GM12878 (cell line): ENCODE results near the gene DCTN1. TPM values are rescaled to one million over a fixed set of nuclear protein-coding genes. Genes with fewer than 3 reads are reported as not detected.

ENCODE experiments used
- ATAC-seq: fragments of 200-7000 bp; cut with Tn5 transposase; 3 replicates; pipeline ENCODE4 v1.9.1; 2020; ENCODE audit warnings: mild to moderate bottlenecking, moderate library complexity
- BruUV-seq: library from RNA; stranded (reverse); fragments of 400-500 nt; replicated peaks from 2 replicates; lab custom pipeline; 2021; lab: Mats Ljungman, UMichigan
- CTCF ChIA-PET: fragments of 300-600 bp; sonication (Branson Sonifier 250); formaldehyde crosslinking; extraction: SDS; loops from one replicate; lab custom pipeline; 2021; ENCODE audit warnings: inconsistent platforms; lab: Yijun Ruan, JAX
- POLR2A ChIA-PET: fragments of 350-600 bp; formaldehyde crosslinking; extraction: SDS; loops from one replicate; lab custom pipeline; 2021; ENCODE audit warnings: inconsistent platforms; lab: Charles Lee
- RAD21 ChIA-PET: fragments of 300-600 bp; sonication (Branson Sonifier 250); formaldehyde crosslinking; loops from one replicate; lab custom pipeline; 2023; ENCODE audit warnings: antibody characterized with exemption; ENCODE audit not compliant: unreplicated experiment; lab: Charles Lee
- SMC1A ChIA-PET: fragments of 300-600 bp; sonication (Branson Sonifier 250); formaldehyde crosslinking; loops from one replicate; lab custom pipeline; 2023; ENCODE audit not compliant: unreplicated experiment, uncharacterized antibody; lab: Charles Lee
- DNase-seq: peaks from one replicate; pipeline ENCODE4 v3.0.0-alpha.2; 2011; ENCODE audit warnings: low read depth, low spot score
- FAIRE-seq: peaks from 3 replicates; lab custom pipeline; 2011; peaks lifted over from hg19 to GRCh38; lab: Jason Lieb, UNC
- H2AFZ ChIP-seq: 2 replicates; pipeline ENCODE4 v1.6.0; 2011; ENCODE audit warnings: low read depth, low read length, control low read depth; ENCODE audit not compliant: control insufficient read depth
- H3K27ac ChIP-seq: 2 replicates; pipeline ENCODE4 v1.5.1; 2011; ENCODE audit warnings: control low read depth; ENCODE audit not compliant: control insufficient read depth, insufficient read depth
- H3K27me3 ChIP-seq, 2 experiments: replicated peaks in 1 of 2; 2 replicates each; pipeline versions ENCODE4 v1.6.0 to v1.6.1; 2011; ENCODE audit warnings: low read length in 1 of 2; ENCODE audit not compliant: control insufficient read depth in 2 of 2, insufficient read depth in 2 of 2
- H3K36me3 ChIP-seq, 2 experiments: 2 replicates each; pipeline ENCODE4 v1.5.1; 2011; ENCODE audit warnings: low read length in 1 of 2; ENCODE audit not compliant: control insufficient read depth in 2 of 2, insufficient read depth in 2 of 2
- H3K4me1 ChIP-seq: 2 replicates; pipeline ENCODE4 v1.6.1; 2011; ENCODE audit warnings: mild to moderate bottlenecking, low read length, moderate library complexity, mixed read lengths; ENCODE audit not compliant: control insufficient read depth, insufficient read depth
- H3K4me2 ChIP-seq: 2 replicates; pipeline ENCODE4 v1.6.0; 2011; ENCODE audit warnings: control low read depth; ENCODE audit not compliant: control insufficient read depth, insufficient read depth
- H3K4me3 ChIP-seq: fragments of 200-600 bp; sonication (generic); 2 replicates; pipeline ENCODE4 v1.5.1; 2016
- H3K79me2 ChIP-seq: 2 replicates; pipeline ENCODE4 v1.6.0; 2011; ENCODE audit warnings: low read length; ENCODE audit not compliant: control insufficient read depth, insufficient read depth
- H3K9ac ChIP-seq: 2 replicates; pipeline ENCODE4 v1.8.0; 2011; ENCODE audit warnings: low read length, control low read depth, mixed read lengths; ENCODE audit not compliant: control insufficient read depth, insufficient read depth
- H3K9me3 ChIP-seq: replicated peaks from 3 replicates; pipeline ENCODE4 v1.5.1; 2011; ENCODE audit warnings: mild to moderate bottlenecking, low read length; ENCODE audit not compliant: control insufficient read depth, insufficient read depth
- H4K20me1 ChIP-seq: 2 replicates; pipeline ENCODE4 v1.6.0; 2011; ENCODE audit not compliant: control insufficient read depth, insufficient read depth
- ATF2 ChIP-seq: IDR thresholded peaks from 2 replicates; pipeline ENCODE4 v1.6.1; 2012; ENCODE audit warnings: low read length, inconsistent platforms
- BRCA1 ChIP-seq: IDR thresholded peaks from 2 replicates; pipeline ENCODE4 v1.6.1; 2011; ENCODE audit warnings: low read depth, low read length, improper control_type of control experiment
- CHD1 ChIP-seq: IDR thresholded peaks from 2 replicates; pipeline ENCODE4 v1.6.1; 2012; ENCODE audit warnings: low read depth, low read length, improper control_type of control experiment
- CREB1 ChIP-seq: IDR thresholded peaks from 2 replicates; pipeline ENCODE4 v1.6.1; 2012; ENCODE audit warnings: low read depth, mild to moderate bottlenecking, inconsistent platforms
- POLR2AphosphoS5 ChIP-seq: IDR thresholded peaks from 2 replicates; pipeline ENCODE4 v1.6.1; 2011; ENCODE audit warnings: mild to moderate bottlenecking, low read length, inconsistent platforms
- SMAD1 ChIP-seq: fragments of 450-650 bp; IDR thresholded peaks from 2 replicates; pipeline ENCODE4 v1.6.1; 2018; ENCODE audit warnings: mild to moderate bottlenecking, low read depth; ENCODE audit not compliant: partially characterized antibody
- WGBS: methylation state at CpG from one replicate; pipeline ENCODE4 v1.1.6; 2016; ENCODE audit warnings: low lambda C conversion rate; ENCODE audit not compliant: insufficient replicate concordance, insufficient coverage; ENCODE audit errors: missing lambda C conversion rate; 5-methylcytosine and 5-hydroxymethylcytosine counted together
- in situ Hi-C: fragments of 300-500 bp; cut with MboI; formaldehyde crosslinking; loops from 9 replicates; pipeline ENCODE4 v1.14.3; 2018; ENCODE audit warnings: mixed read lengths
- intact Hi-C: fragments of 100-400 bp; cut with micrococcal nuclease; formaldehyde crosslinking; loops from one replicate; pipeline ENCODE4 v1.14.2; 2022; ENCODE audit not compliant: unreplicated experiment
- polyA plus RNA-seq, 11 experiments: library from polyadenylated mRNA; depleted of rRNA in 4 of 11; unstranded in 6 of 11; stranded (reverse) in 5 of 11; fragments of >200 nt; fragmentation: Nextera tagmentation in 4 of 11; fragmentation: Illumina TruSeq in 1 of 11; extraction: Ambion mirVana in 4 of 11; extraction: Trizol in 1 of 11; gene quantifications; 1 replicate in 1 of 11; 2 replicates in 10 of 11; pipeline versions ENCODE4 v1.2.1 to v1.2.3, GENCODE V29; 2011 to 2016; ENCODE audit warnings: inconsistent platforms in 2 of 11, missing spikeins in 2 of 11, low read depth in 1 of 11
- total RNA-seq, 4 experiments: library from RNA; depleted of rRNA in 3 of 4; stranded (reverse); fragments of >200 nt in 3 of 4; fragmentation: Illumina TruSeq in 1 of 4; extraction: Trizol in 1 of 4; gene quantifications; 2 replicates each; pipeline versions ENCODE4 v1.2.1 to v1.2.3, GENCODE V29; 2013 to 2021

DCTN1 gene
- total and polyA plus RNA-seq, 10 of the 15 experiments (the other 5 are each of a cell fraction or from before 2014, with no cell fraction given), result 44.1 to 116 (median 64.8) TPM

- TF ChIP-seq BRCA1, result no peak
Measured at GRCh38 chr2:74396149-74396548, 16.0 kb upstream of the DCTN1 start (continued).

- Histone ChIP-seq H3K79me2 (peaks cover 23% of the 10 kb centered on the region), H4K20me1 (no peaks in the 10 kb centered on the region), H3K4me3 (no peak overlapping the region), H3K36me3 (no peaks in the 10 kb centered on the region), H3K9me3 (no peaks in the 10 kb centered on the region), H2AFZ (no peak overlapping the region), H3K27ac (no peak overlapping the region), H3K4me2 (no peak overlapping the region), H3K9ac (no peak overlapping the region), H3K4me1 (peaks cover 3% of the 10 kb centered on the region; the same call in 1 of the 2 replicates), H3K27me3 (no peaks in the 10 kb centered on the region)
- FAIRE-seq (no peak), ATAC-seq (no peak), DNase-seq (no peak)
- in situ Hi-C loops (loop anchor here (10.0 kb wide), 1 partner anchor 569 kb away; the partner anchor contains the start of gene STAMBP), intact Hi-C loops (loop anchor here (5.0 to 10.0 kb wide), 3 partner anchors 126 to 249 kb away; partner anchors contain the start of gene BOLA3)
- no peak for TF ChIP-seq ATF2
- TF ChIP-seq CHD1, result no peak
- no peak for TF ChIP-seq SMAD1
- no peak for TF ChIP-seq POLR2AphosphoS5
- TF ChIP-seq CREB1, result no peak
- SMC1A ChIA-PET, result no interaction called here
- POLR2A ChIA-PET, result no interaction called here
- RAD21 ChIA-PET, result interaction anchor here (3.5 kb wide), 1 partner anchor 143 kb away, joined by 14 read pairs; no protein-coding TSS in a partner anchor
- CTCF ChIA-PET, result interaction anchor here (1.1 to 1.3 kb wide), 2 partner anchors 27 to 58 kb away, joined by 3 to 4 read pairs; no protein-coding TSS in a partner anchor
- 100% methylated on average over 1 of the region's 1 CpG for WGBS
- no TSS peak for BruUV-seq
Measured at GRCh38 chr2:74393525-74393924, 13.4 kb upstream of the DCTN1 start.
